ENCODE results near the gene ELAVL1. TPM values are rescaled to one million over a fixed set of nuclear protein-coding genes. Genes with fewer than 3 reads are reported as not detected.

Gene ELAVL1
- total and polyA plus RNA-seq, 7 donors, result 15.8 to 31.0 (median 20.3) TPM

DNA sequence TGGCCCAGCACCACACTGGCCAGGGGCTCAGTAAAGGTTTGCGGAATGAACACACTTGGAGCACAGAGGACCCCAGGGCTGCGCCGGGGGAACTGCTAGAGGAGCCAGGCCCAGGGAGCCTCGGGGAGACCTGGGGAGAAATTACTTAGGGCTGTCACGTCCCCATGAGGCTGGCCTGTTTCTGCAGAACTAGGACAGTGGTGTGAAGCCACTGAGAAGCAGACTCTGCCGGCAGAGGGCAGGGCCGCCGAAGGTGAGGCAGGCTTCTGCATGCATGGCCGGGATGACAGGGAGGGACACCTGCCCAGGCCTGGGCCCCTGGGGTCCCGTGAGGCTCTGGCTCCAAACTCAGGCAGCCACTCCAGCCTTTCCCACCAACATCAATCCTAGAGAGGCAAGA, 26.4 kb downstream of the ELAVL1 start:
- 90 to 92% methylated on average over 10 of the region's 10 CpGs for WGBS, 2 donors
- intact Hi-C loops (cut with DNase I), result no loop called here
- Histone ChIP-seq H3K9me3 (no peaks in the 10 kb centered on the region), H3K4me1 (peaks cover 0 to 20% (median 19%) of the 10 kb centered on the region in 4 donors), H3K36me3 (peaks cover 14 to 89% (median 41%) of the 10 kb centered on the region in 4 donors), H3K27me3 (no peaks in the 10 kb centered on the region), H3K27ac (no peak overlapping the region), H3K4me3 (no peak overlapping the region)
- TF ChIP-seq, protein P1, sequence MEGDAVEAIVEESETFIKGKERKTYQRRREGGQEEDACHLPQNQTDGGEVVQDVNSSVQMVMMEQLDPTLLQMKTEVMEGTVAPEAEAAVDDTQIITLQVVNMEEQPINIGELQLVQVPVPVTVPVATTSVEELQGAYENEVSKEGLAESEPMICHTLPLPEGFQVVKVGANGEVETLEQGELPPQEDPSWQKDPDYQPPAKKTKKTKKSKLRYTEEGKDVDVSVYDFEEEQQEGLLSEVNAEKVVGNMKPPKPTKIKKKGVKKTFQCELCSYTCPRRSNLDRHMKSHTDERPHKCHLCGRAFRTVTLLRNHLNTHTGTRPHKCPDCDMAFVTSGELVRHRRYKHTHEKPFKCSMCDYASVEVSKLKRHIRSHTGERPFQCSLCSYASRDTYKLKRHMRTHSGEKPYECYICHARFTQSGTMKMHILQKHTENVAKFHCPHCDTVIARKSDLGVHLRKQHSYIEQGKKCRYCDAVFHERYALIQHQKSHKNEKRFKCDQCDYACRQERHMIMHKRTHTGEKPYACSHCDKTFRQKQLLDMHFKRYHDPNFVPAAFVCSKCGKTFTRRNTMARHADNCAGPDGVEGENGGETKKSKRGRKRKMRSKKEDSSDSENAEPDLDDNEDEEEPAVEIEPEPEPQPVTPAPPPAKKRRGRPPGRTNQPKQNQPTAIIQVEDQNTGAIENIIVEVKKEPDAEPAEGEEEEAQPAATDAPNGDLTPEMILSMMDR (IDR thresholded peaks at IDR 0.05), result no peak
- TF ChIP-seq POLR2AphosphoS5 (IDR thresholded peaks at IDR 0.05) (no peak), POLR2A (IDR thresholded peaks at IDR 0.05) (no peak)
- no peak for DNase-seq

DNA sequence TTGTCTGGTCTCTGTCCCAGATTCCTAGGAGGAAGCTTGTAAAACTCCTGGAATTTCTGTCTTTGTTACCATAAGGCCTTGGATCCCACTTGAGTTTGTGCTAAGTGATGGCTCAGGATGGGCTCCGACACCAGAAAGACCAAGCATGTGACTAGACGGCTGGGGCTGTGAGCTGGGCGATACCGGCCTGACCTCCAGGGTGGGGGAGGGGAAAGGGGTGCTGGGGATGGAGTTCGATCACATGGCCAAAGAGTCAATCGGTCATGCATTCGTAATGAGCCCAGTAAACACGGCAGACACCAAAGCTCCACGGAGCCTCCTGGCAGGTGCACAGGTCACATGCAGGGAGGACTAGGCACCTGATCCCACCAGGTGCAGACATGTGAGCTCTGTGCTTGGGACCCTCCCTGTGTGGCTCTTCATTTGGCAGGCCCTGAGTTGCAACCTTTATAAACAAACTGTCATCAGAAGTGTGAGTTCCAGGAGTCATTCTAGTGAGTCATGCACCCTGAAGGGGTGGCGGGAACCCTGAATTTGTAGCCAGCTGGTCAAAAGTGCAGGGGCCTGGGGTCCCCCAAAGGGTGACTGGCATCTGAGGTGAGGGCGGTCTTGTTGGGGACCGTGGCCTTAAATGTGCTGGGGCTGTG, 27.1 kb downstream of the ELAVL1 start:
- Histone ChIP-seq H3K27me3 (no peaks in the 10 kb centered on the region), H3K9me3 (no peaks in the 10 kb centered on the region), H3K4me3 (no peak overlapping the region), H3K4me1 (peaks cover 0 to 20% (median 19%) of the 10 kb centered on the region in 4 donors), H3K36me3 (peaks cover 18 to 89% (median 44%) of the 10 kb centered on the region in 4 donors), H3K27ac (peak overlapping the region in 1 of 4 donors; percentile 8)
- no peak for DNase-seq
- TF ChIP-seq EP300 (IDR thresholded peaks at IDR 0.05) (no peak), POLR2A (IDR thresholded peaks at IDR 0.05) (no peak), POLR2AphosphoS5 (IDR thresholded peaks at IDR 0.05) (no peak)
- TF ChIP-seq, protein P1 (IDR thresholded peaks at IDR 0.05), result no peak
- WGBS, 2 donors, result 91 to 93% methylated on average over 12 of the region's 12 CpGs
- intact Hi-C loops (cut with DNase I), result no loop called here

DNA sequence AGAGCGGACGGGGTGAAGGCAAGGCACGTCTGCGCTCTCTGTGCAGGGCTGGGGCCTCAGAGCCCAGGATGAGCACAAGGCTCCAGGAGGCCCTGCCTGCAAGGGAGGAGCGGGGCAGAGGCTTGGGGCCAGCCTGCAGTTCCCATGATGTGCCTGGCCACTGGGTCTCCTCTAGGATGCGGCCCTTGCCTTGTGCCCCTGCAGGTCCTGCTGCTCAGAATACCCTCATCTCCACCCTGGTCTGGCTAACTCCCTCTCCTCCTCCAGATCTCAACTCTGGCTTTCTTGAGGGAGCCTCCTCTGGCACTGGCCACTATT, 27.8 kb downstream of the ELAVL1 start:
- Histone ChIP-seq H3K27ac (no peak overlapping the region), H3K36me3 (peaks cover 18 to 91% (median 44%) of the 10 kb centered on the region in 4 donors), H3K9me3 (no peaks in the 10 kb centered on the region), H3K4me3 (no peak overlapping the region), H3K4me1 (peaks cover 0 to 20% (median 19%) of the 10 kb centered on the region in 4 donors), H3K27me3 (no peaks in the 10 kb centered on the region)
- no peak for TF ChIP-seq POLR2A (IDR thresholded peaks at IDR 0.05)
- TF ChIP-seq EP300 (IDR thresholded peaks at IDR 0.05), result no peak
- TF ChIP-seq, protein P1 (IDR thresholded peaks at IDR 0.05), result no peak
- WGBS, 2 donors, result 96 to 97% methylated on average over 6 of the region's 6 CpGs
- no peak for DNase-seq
- intact Hi-C loops (cut with DNase I), result no loop called here

DNA sequence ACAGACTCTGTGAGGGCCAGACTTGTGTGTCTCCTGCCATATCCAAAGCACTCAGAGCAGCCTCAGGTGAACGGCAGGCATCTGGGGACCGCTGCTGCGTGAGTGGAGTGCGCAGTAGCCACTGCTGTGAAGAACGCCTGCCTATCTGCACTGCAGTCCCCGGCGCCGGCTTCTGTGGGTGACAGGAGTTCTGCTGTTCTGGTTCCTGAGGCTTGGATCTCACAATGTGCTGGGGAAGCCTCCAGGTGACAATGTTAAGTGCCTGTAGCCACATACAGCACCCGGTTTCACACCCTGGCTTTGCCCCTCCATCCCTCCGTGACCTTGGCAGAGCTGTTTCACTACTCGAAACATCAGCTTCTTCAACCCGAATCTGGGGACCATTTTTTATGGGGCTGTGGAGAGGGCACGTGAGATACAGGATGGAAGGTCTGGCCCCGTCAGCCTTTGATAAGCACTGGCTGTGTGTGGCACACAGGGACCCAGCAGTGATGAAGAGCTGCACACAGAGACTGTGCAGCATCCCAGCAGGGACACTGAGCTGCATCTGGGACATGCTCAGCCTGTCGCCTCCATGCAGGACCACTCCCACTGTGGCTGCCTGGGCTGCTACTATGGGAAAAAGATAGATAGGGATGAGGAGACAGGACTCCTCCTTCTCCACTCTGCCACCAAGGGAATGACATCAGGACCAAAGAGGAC, 28.3 kb downstream of the ELAVL1 start:
- Histone ChIP-seq H3K27ac (no peak overlapping the region), H3K9me3 (no peaks in the 10 kb centered on the region), H3K4me1 (peaks cover 0 to 20% (median 19%) of the 10 kb centered on the region in 4 donors), H3K4me3 (no peak overlapping the region), H3K27me3 (no peaks in the 10 kb centered on the region), H3K36me3 (peaks cover 18 to 91% (median 45%) of the 10 kb centered on the region in 4 donors)
- 96 to 97% methylated on average over 15 of the region's 15 CpGs for WGBS, 2 donors
- no peak for TF ChIP-seq POLR2A (IDR thresholded peaks at IDR 0.05)
- TF ChIP-seq EP300 (IDR thresholded peaks at IDR 0.05), result no peak
- TF ChIP-seq POLR2AphosphoS5 (IDR thresholded peaks at IDR 0.05), result no peak
- TF ChIP-seq, protein P1 (IDR thresholded peaks at IDR 0.05), result no peak
- intact Hi-C loops (cut with DNase I), result no loop called here
- DNase-seq, result no peak
